NB4 (cell line): ENCODE data around the gene RTP3.

Experiments
- MAX ChIP-seq: IDR thresholded peaks from 2 replicates; pipeline ENCODE4 v1.6.1; 2011; ENCODE audit warnings: low read depth, low read length
- POLR2A ChIP-seq: IDR thresholded peaks from 2 replicates; pipeline ENCODE4 v1.6.1; 2011; ENCODE audit warnings: mild to moderate bottlenecking; ENCODE audit not compliant: insufficient read length; ENCODE audit errors: extremely low read depth
- TF ChIP-seq, protein P1 (sequence below): IDR thresholded peaks from one replicate; pipeline ENCODE4 v1.5.1; 2012; ENCODE audit warnings: low read depth, low read length

DNA sequence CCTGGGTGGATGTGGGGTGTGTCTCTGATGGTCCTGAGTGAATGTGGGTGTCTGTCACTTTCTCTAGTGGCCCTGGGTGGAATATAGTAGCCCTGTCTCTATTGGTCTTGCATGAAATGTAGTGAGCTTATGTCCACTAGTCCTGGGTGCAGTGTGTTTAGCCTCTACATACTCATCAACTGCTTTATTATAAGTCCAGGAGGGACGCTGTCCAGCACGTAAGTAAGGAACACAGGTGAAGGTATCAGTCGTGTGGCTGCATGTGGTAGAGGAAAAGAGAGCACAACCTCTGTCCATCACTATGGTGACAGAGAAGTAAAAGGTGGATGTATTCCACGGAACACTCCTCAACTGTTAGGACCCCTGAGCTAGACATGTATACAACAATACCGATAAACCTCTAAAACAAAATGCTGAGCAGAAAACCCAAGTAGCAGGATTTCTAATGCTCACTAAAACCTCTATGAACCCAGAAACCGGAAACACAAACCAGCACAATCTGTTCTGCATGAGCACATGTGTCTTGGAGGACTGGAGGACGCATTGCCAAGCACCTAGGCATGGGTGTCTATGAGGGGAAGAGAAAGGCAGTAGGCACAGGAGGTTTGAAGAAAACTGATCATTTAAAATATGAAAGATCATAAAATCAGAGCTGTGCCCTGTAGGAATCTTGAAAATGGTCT lies 44.1 kb upstream of the RTP3 start:
- TF ChIP-seq POLR2A = no peak
- TF ChIP-seq, protein P1, sequence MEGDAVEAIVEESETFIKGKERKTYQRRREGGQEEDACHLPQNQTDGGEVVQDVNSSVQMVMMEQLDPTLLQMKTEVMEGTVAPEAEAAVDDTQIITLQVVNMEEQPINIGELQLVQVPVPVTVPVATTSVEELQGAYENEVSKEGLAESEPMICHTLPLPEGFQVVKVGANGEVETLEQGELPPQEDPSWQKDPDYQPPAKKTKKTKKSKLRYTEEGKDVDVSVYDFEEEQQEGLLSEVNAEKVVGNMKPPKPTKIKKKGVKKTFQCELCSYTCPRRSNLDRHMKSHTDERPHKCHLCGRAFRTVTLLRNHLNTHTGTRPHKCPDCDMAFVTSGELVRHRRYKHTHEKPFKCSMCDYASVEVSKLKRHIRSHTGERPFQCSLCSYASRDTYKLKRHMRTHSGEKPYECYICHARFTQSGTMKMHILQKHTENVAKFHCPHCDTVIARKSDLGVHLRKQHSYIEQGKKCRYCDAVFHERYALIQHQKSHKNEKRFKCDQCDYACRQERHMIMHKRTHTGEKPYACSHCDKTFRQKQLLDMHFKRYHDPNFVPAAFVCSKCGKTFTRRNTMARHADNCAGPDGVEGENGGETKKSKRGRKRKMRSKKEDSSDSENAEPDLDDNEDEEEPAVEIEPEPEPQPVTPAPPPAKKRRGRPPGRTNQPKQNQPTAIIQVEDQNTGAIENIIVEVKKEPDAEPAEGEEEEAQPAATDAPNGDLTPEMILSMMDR = no peak
- no peak for TF ChIP-seq MAX
